LHCN-M2 (cell line): Measurements from ENCODE around the gene ZFP36L1. TPM values are rescaled to one million over a fixed set of nuclear protein-coding genes. Genes with fewer than 3 reads are reported as not detected.

Experiments used
- DNase-seq: peaks from one replicate; pipeline ENCODE4 v3.0.0-alpha.2; 2012; ENCODE audit warnings: low read depth
- total RNA-seq: library from RNA; depleted of rRNA; stranded (reverse); fragments of >200 nt; gene quantifications from 2 replicates; pipeline ENCODE4 v1.2.3, GENCODE V29; 2014; rRNA removed

ZFP36L1 gene
- total RNA-seq, 1 experiment from 2014 or later: 342 TPM

- no peak for DNase-seq
Observed at GRCh38 chr14:68740788-68741476, 51.9 kb downstream of the ZFP36L1 start.

- no peak for DNase-seq
Observed at GRCh38 chr14:68739701-68740100, 53.2 kb downstream of the ZFP36L1 start.

- DNase-seq: no peak
Observed at GRCh38 chr14:68738559-68738958, 54.3 kb downstream of the ZFP36L1 start.

Other genes with a start within 250 kb of the ZFP36L1 start
- 292 and 318 TPM in 2 replicates for gene ACTN1, start 186.2 kb upstream of the ZFP36L1 start, total RNA-seq